Measurements from ENCODE around the gene PRXL2B.
"Not testable (repeated sequence)": the region's sequence is repeated elsewhere in the genome, so short reads cannot be mapped to it uniquely, and the experiment has no call there.

Gene PRXL2B

GRCh38 chr1:2624735-2625300 is 38.2 kb downstream of the PRXL2B start:
- no peak overlapping the region for H2BK120ac ChIP-seq (ENCODE audit: low read depth, low read length)

GRCh38 chr1:2625311-2625710 is 38.7 kb downstream of the PRXL2B start:
- Histone ChIP-seq H2AK5ac (ENCODE audit: low read length, severe bottlenecking) (no peak overlapping the region), H2BK12ac (ENCODE audit: low read length in 2 of 2) (no peak overlapping the region), H3K9ac (ENCODE audit: low read length) (no peak overlapping the region), H2BK15ac (ENCODE audit: low read depth, poor library complexity, severe bottlenecking) (no peak overlapping the region), H2AFZ (ENCODE audit: low read depth, low read length) (no peak overlapping the region), H3K4me1 (ENCODE audit: control insufficient read depth, insufficient read depth, low read depth, low read length) (no peaks in the 10 kb centered on the region), H3K4me2 (ENCODE audit: low read length, poor library complexity, severe bottlenecking) (no peak overlapping the region), H3K27ac (ENCODE audit: low read length, poor library complexity, severe bottlenecking) (no peak overlapping the region), H4K91ac (ENCODE audit: low read length) (no peak overlapping the region), H3K27me3 (ENCODE audit: control insufficient read depth in 1 of 2, insufficient read depth in 1 of 2, low read length in 2 of 2) (peaks cover 29 to 34% of the 10 kb centered on the region in 2 experiments), H3K4ac (ENCODE audit: low read depth in 1 of 2, low read length in 2 of 2) (no peak overlapping the region), H4K8ac (ENCODE audit: low read length) (no peak overlapping the region), H3K79me1 (replicated peaks; ENCODE audit: low read length, poor library complexity, severe bottlenecking) (no peaks in the 10 kb centered on the region), H3K9me3 (ENCODE audit: control insufficient read depth, low read length) (no peaks in the 10 kb centered on the region), H3K36me3 (ENCODE audit: control insufficient read depth in 1 of 2, insufficient read depth in 2 of 2, low read depth in 1 of 2, low read length in 2 of 2) (no peaks in the 10 kb centered on the region), H3K18ac (ENCODE audit: low read depth in 1 of 2, low read length in 2 of 2) (no peak overlapping the region), H3K23ac (ENCODE audit: low read length in 2 of 2) (no peak overlapping the region), H2BK120ac (ENCODE audit: low read depth, low read length) (no peak overlapping the region), H3K4me3 (ENCODE audit: insufficient read depth in 1 of 2, low read depth in 1 of 2, low read length in 2 of 2) (no peak overlapping the region), H3K14ac (ENCODE audit: low read length in 2 of 2) (no peak overlapping the region), H2BK5ac (ENCODE audit: low read depth, low read length, poor library complexity, severe bottlenecking) (no peak overlapping the region)
- no peak for DNase-seq
- WGBS = 70% methylated on average over 10 of the region's 10 CpGs

More at GRCh38 chr1:2624735-2625300, 38.2 kb downstream of the PRXL2B start:
- H2BK12ac ChIP-seq (ENCODE audit: low read length in 2 of 2) = no peak overlapping the region
- H3K4me3 ChIP-seq (ENCODE audit: insufficient read depth in 1 of 2, low read depth in 1 of 2, low read length in 2 of 2) = no peak overlapping the region
- H3K23ac ChIP-seq (ENCODE audit: low read length in 2 of 2) = no peak overlapping the region
- H3K27me3 ChIP-seq (ENCODE audit: control insufficient read depth in 1 of 2, insufficient read depth in 1 of 2, low read length in 2 of 2) = peaks cover 29 to 31% of the 10 kb centered on the region in 2 experiments
- no peak overlapping the region for H2BK15ac ChIP-seq (ENCODE audit: low read depth, poor library complexity, severe bottlenecking)
- H2AK5ac ChIP-seq (ENCODE audit: low read length, severe bottlenecking) = no peak overlapping the region
- H4K8ac ChIP-seq (ENCODE audit: low read length) = no peak overlapping the region
- no peaks in the 10 kb centered on the region for H3K4me1 ChIP-seq (ENCODE audit: control insufficient read depth, insufficient read depth, low read depth, low read length)
- H3K4ac ChIP-seq (ENCODE audit: low read depth in 1 of 2, low read length in 2 of 2) = no peak overlapping the region
- no peak overlapping the region for H4K91ac ChIP-seq (ENCODE audit: low read length)
- 64% methylated on average over 11 of the region's 13 CpGs for WGBS
- H3K79me1 ChIP-seq (replicated peaks; ENCODE audit: low read length, poor library complexity, severe bottlenecking) = no peaks in the 10 kb centered on the region
- no peak overlapping the region for H3K18ac ChIP-seq (ENCODE audit: low read depth in 1 of 2, low read length in 2 of 2)
- no peak for DNase-seq
- no peak overlapping the region for H3K27ac ChIP-seq (ENCODE audit: low read length, poor library complexity, severe bottlenecking)
- no peak overlapping the region for H3K4me2 ChIP-seq (ENCODE audit: low read length, poor library complexity, severe bottlenecking)
- no peak overlapping the region for H2AFZ ChIP-seq (ENCODE audit: low read depth, low read length)
- peaks cover under 1% of the 10 kb centered on the region for H3K9me3 ChIP-seq (ENCODE audit: control insufficient read depth, low read length)
- no peak overlapping the region for H2BK5ac ChIP-seq (ENCODE audit: low read depth, low read length, poor library complexity, severe bottlenecking)
- no peak overlapping the region for H3K9ac ChIP-seq (ENCODE audit: low read length)
- H3K14ac ChIP-seq (ENCODE audit: low read length in 2 of 2) = no peak overlapping the region
- H3K36me3 ChIP-seq (ENCODE audit: control insufficient read depth in 1 of 2, insufficient read depth in 2 of 2, low read depth in 1 of 2, low read length in 2 of 2) = no peaks in the 10 kb centered on the region

GRCh38 chr1:2625748-2626147 is 39.2 kb downstream of the PRXL2B start:
- H3K36me3 ChIP-seq (ENCODE audit: control insufficient read depth in 1 of 2, insufficient read depth in 2 of 2, low read depth in 1 of 2, low read length in 2 of 2); H2BK15ac ChIP-seq (ENCODE audit: low read depth, poor library complexity, severe bottlenecking); H2BK5ac ChIP-seq (ENCODE audit: low read depth, low read length, poor library complexity, severe bottlenecking); H2BK120ac ChIP-seq (ENCODE audit: low read depth, low read length); H3K4ac ChIP-seq (ENCODE audit: low read depth in 1 of 2, low read length in 2 of 2); H3K9me3 ChIP-seq (ENCODE audit: control insufficient read depth, low read length); H3K9ac ChIP-seq (ENCODE audit: low read length); H3K27ac ChIP-seq (ENCODE audit: low read length, poor library complexity, severe bottlenecking); H3K18ac ChIP-seq (ENCODE audit: low read depth in 1 of 2, low read length in 2 of 2); DNase-seq; H2BK12ac ChIP-seq (ENCODE audit: low read length in 2 of 2); H4K8ac ChIP-seq (ENCODE audit: low read length); H3K79me1 ChIP-seq (replicated peaks; ENCODE audit: low read length, poor library complexity, severe bottlenecking); H4K91ac ChIP-seq (ENCODE audit: low read length); H2AK5ac ChIP-seq (ENCODE audit: low read length, severe bottlenecking); H3K4me1 ChIP-seq (ENCODE audit: control insufficient read depth, insufficient read depth, low read depth, low read length); H3K4me2 ChIP-seq (ENCODE audit: low read length, poor library complexity, severe bottlenecking); H3K14ac ChIP-seq (ENCODE audit: low read length in 2 of 2); H3K4me3 ChIP-seq (ENCODE audit: insufficient read depth in 1 of 2, low read depth in 1 of 2, low read length in 2 of 2); H2AFZ ChIP-seq (ENCODE audit: low read depth, low read length); H3K23ac ChIP-seq (ENCODE audit: low read length in 2 of 2): not testable (repeated sequence)
- WGBS = 70% methylated on average over 6 of the region's 7 CpGs
- H3K27me3 ChIP-seq (ENCODE audit: control insufficient read depth in 1 of 2, insufficient read depth in 1 of 2, low read length in 2 of 2) = peaks cover 27 to 34% of the 10 kb centered on the region in 2 experiments

GRCh38 chr1:2627746-2628145 is 41.2 kb downstream of the PRXL2B start:
- Histone ChIP-seq H2AK5ac (ENCODE audit: low read length, severe bottlenecking) (no peak overlapping the region), H3K23ac (ENCODE audit: low read length in 2 of 2) (no peak overlapping the region), H4K91ac (ENCODE audit: low read length) (no peak overlapping the region), H2BK120ac (ENCODE audit: low read depth, low read length) (no peak overlapping the region), H2AFZ (ENCODE audit: low read depth, low read length) (no peak overlapping the region), H2BK12ac (ENCODE audit: low read length in 2 of 2) (no peak overlapping the region), H3K27ac (ENCODE audit: low read length, poor library complexity, severe bottlenecking) (no peak overlapping the region), H3K4ac (ENCODE audit: low read depth in 1 of 2, low read length in 2 of 2) (no peak overlapping the region), H2BK5ac (ENCODE audit: low read depth, low read length, poor library complexity, severe bottlenecking) (no peak overlapping the region), H3K18ac (ENCODE audit: low read depth in 1 of 2, low read length in 2 of 2) (no peak overlapping the region), H2BK15ac (ENCODE audit: low read depth, poor library complexity, severe bottlenecking) (no peak overlapping the region), H3K9me3 (ENCODE audit: control insufficient read depth, low read length) (no peaks in the 10 kb centered on the region), H3K4me2 (ENCODE audit: low read length, poor library complexity, severe bottlenecking) (no peak overlapping the region), H3K27me3 (ENCODE audit: control insufficient read depth in 1 of 2, insufficient read depth in 1 of 2, low read length in 2 of 2) (peaks cover 28 to 44% of the 10 kb centered on the region in 2 experiments), H4K8ac (ENCODE audit: low read length) (no peak overlapping the region), H3K14ac (ENCODE audit: low read length in 2 of 2) (no peak overlapping the region), H3K9ac (ENCODE audit: low read length) (no peak overlapping the region), H3K79me1 (replicated peaks; ENCODE audit: low read length, poor library complexity, severe bottlenecking) (no peaks in the 10 kb centered on the region), H3K4me1 (ENCODE audit: control insufficient read depth, insufficient read depth, low read depth, low read length) (no peaks in the 10 kb centered on the region), H3K36me3 (ENCODE audit: control insufficient read depth in 1 of 2, insufficient read depth in 2 of 2, low read depth in 1 of 2, low read length in 2 of 2) (no peaks in the 10 kb centered on the region), H3K4me3 (ENCODE audit: insufficient read depth in 1 of 2, low read depth in 1 of 2, low read length in 2 of 2) (no peak overlapping the region)
- WGBS = 48% methylated on average over 3 of the region's 6 CpGs
- DNase-seq = no peak

Data from mesenchymal stem cell (in vitro differentiated cells and primary cell).